Nephron progenitor cell (in vitro differentiated cells): Measurements from ENCODE around the gene CCDC59.

Experiments
- DNase-seq: peaks from one replicate; pipeline ENCODE4 v3.0.0; 2021
- H3K27ac Mint-ChIP-seq: 2 replicates; pipeline ENCODE4 v1.8.0; 2021; ENCODE audit warnings: mild to moderate bottlenecking, moderate library complexity, mixed read lengths
- H3K27me3 Mint-ChIP-seq: 2 replicates; pipeline ENCODE4 v1.8.0; 2021; ENCODE audit warnings: mild to moderate bottlenecking, low read depth, mixed read lengths; ENCODE audit not compliant: poor library complexity
- H3K36me3 Mint-ChIP-seq: 2 replicates; pipeline ENCODE4 v1.8.0; 2021; ENCODE audit warnings: low read depth, mixed read lengths
- H3K4me1 Mint-ChIP-seq: 2 replicates; pipeline ENCODE4 v1.8.0; 2021; ENCODE audit warnings: mixed read lengths
- H3K4me3 Mint-ChIP-seq: 2 replicates; pipeline ENCODE4 v1.8.0; 2021; ENCODE audit warnings: mild to moderate bottlenecking, moderate library complexity, mixed read lengths
- H3K9me3 Mint-ChIP-seq: 2 replicates; pipeline ENCODE4 v1.8.0; 2021; ENCODE audit warnings: mild to moderate bottlenecking, moderate library complexity, mixed read lengths
- CTCF ChIP-seq: fragments of 200-600 bp; sonication (generic); IDR thresholded peaks from 2 replicates; pipeline ENCODE4 v1.5.0; 2021; ENCODE audit warnings: antibody characterized with exemption

CCDC59 gene, protein sequence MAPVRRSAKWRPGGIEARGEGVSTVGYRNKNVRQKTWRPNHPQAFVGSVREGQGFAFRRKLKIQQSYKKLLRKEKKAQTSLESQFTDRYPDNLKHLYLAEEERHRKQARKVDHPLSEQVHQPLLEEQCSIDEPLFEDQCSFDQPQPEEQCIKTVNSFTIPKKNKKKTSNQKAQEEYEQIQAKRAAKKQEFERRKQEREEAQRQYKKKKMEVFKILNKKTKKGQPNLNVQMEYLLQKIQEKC

DNA sequence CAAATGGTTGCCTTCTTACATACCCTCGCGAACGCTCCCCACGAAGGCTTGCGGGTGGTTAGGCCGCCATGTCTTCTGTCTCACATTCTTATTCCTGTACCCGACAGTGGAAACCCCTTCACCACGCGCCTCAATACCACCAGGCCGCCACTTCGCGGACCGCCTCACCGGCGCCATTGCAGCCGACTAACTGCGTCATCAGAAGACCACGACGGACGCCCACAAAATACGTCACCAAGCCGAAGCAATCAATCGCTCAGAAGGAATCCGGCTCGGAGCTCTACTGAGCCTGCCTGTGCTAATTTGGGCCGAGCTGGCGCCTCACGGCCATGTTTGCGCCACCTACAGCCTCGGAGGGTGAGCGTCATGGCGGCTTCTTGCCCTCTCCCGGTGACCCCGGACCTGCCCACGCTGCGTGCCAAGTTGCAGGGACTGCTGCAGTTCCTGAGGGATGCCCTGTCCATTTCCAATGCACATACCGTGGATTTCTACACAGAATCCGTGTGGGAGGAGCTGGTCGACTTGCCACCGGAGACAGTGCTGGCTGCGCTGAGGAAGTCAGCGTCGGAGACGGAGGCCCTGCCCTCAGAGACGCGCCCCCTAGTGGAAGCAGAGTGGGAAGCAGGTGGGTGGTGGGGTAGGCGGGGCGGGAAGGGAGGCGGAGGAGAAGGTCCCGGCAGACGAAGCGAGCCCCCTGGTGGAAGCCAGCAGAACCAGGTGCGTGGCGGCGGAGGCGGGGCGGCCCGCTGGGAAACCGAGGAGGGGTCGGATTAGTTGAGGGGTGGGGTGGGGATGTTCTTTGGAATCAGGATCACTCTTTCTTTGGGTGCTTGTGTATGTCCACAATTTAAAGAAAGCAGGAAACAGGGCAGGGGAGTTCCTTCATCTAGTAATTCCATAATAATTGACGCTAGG lies at the start of gene CCDC59, which contains the start of gene METTL25:
CCDC59 (minus strand) TSS at position 188 of the 915 bp plus-strand sequence; CDS start at position 177, 11 bp downstream.
METTL25 (plus strand) TSS at position 330 of the 915 bp plus-strand sequence; CDS start at position 367, 37 bp downstream.
- Mint-ChIP-seq H3K27me3 (no peaks in the 10 kb centered on the region), H3K27ac (peak within 1 kb of the TSS; percentile 100), H3K9me3 (no peaks in the 10 kb centered on the region), H3K36me3 (peaks cover 36% of the 10 kb centered on the region), H3K4me1 (peaks cover 42% of the 10 kb centered on the region), H3K4me3 (peak within 1 kb of the TSS; percentile 99)
- peak; percentile 98 for DNase-seq
- peak; percentile 90 for TF ChIP-seq CTCF

GRCh38 chr12:82407481-82407880 lies 49.3 kb upstream of the CCDC59 start:
- Mint-ChIP-seq H3K4me3 (no peak overlapping the region), H3K27me3 (peaks cover 2% of the 10 kb centered on the region), H3K9me3 (no peaks in the 10 kb centered on the region), H3K36me3 (no peaks in the 10 kb centered on the region), H3K4me1 (no peaks in the 10 kb centered on the region), H3K27ac (no peak overlapping the region)
- no peak for DNase-seq
- no peak for TF ChIP-seq CTCF

- Mint-ChIP-seq H3K4me3 (no peak overlapping the region), H3K27me3 (no peaks in the 10 kb centered on the region), H3K36me3 (no peaks in the 10 kb centered on the region), H3K4me1 (no peaks in the 10 kb centered on the region), H3K27ac (no peak overlapping the region), H3K9me3 (no peaks in the 10 kb centered on the region)
- no peak for DNase-seq
- no peak for TF ChIP-seq CTCF
Observed at GRCh38 chr12:82406651-82407050, 48.5 kb upstream of the CCDC59 start.

- no peak for TF ChIP-seq CTCF
- no peak for DNase-seq
- Mint-ChIP-seq H3K27ac (no peak overlapping the region), H3K4me3 (no peak overlapping the region), H3K27me3 (no peaks in the 10 kb centered on the region), H3K4me1 (no peaks in the 10 kb centered on the region), H3K9me3 (no peaks in the 10 kb centered on the region), H3K36me3 (no peaks in the 10 kb centered on the region)
Observed at GRCh38 chr12:82400819-82401218, 42.6 kb upstream of the CCDC59 start.

- DNase-seq = no peak
- Mint-ChIP-seq H3K27me3 (no peaks in the 10 kb centered on the region), H3K36me3 (no peaks in the 10 kb centered on the region), H3K27ac (no peak overlapping the region), H3K4me3 (no peak overlapping the region), H3K9me3 (no peaks in the 10 kb centered on the region), H3K4me1 (no peaks in the 10 kb centered on the region)
- TF ChIP-seq CTCF = no peak
Observed at GRCh38 chr12:82398879-82399278, 40.7 kb upstream of the CCDC59 start.
